ENCODE results near the gene MOSPD2. TPM values are rescaled to one million over a fixed set of nuclear protein-coding genes. Genes with fewer than 3 reads are reported as not detected.

The MOSPD2 gene
- total RNA-seq, 1 donor, result 25.5 TPM

DNA sequence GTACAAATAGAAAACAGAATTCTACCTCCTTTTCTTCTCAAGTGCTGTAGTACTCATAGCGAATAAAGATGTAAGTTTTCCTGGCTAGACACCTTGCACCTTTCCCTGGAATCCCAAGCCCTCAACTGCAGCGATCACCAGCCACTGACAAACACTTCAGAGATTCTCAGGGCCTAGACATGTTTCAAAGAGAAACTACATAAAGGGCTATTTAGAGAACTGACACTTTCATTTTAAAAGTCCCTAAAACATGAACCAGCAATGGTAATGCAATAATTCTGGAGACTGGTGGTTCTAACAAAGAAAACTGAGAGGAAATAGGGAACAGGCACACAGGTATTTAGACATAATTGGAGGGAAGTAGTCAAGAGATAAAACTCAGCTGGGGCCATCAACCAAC, 36.1 kb upstream of the MOSPD2 start:
- H3K4me3 ChIP-seq (ENCODE audit: low read depth, low read length), result no peak overlapping the region
- no peak for DNase-seq (ENCODE audit: low read depth)
- TF ChIP-seq, protein P1, sequence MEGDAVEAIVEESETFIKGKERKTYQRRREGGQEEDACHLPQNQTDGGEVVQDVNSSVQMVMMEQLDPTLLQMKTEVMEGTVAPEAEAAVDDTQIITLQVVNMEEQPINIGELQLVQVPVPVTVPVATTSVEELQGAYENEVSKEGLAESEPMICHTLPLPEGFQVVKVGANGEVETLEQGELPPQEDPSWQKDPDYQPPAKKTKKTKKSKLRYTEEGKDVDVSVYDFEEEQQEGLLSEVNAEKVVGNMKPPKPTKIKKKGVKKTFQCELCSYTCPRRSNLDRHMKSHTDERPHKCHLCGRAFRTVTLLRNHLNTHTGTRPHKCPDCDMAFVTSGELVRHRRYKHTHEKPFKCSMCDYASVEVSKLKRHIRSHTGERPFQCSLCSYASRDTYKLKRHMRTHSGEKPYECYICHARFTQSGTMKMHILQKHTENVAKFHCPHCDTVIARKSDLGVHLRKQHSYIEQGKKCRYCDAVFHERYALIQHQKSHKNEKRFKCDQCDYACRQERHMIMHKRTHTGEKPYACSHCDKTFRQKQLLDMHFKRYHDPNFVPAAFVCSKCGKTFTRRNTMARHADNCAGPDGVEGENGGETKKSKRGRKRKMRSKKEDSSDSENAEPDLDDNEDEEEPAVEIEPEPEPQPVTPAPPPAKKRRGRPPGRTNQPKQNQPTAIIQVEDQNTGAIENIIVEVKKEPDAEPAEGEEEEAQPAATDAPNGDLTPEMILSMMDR (IDR thresholded peaks at IDR 0.05; ENCODE audit: insufficient read depth, low read length), result no peak

DNA sequence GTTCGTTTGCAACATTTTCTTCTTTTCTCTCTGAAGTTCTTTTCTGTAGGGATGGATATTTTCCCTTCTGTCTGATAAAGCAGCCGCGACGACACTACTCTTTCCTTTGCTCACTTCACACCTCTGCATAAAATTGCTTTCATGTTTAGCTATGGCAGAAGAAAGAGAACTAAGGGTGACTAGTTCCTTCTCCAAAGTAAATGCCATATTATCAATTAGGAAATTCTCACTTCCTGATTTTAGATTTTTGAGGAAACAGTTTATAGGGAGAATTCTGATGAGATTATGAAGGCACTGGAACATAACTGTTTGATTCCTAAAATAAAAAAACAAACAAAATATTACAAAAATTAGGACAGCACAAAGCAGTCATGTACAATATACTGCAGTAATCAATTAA, 29.6 kb upstream of the MOSPD2 start:
- TF ChIP-seq, protein P1 (IDR thresholded peaks at IDR 0.05; ENCODE audit: insufficient read depth, low read length), result no peak

DNA sequence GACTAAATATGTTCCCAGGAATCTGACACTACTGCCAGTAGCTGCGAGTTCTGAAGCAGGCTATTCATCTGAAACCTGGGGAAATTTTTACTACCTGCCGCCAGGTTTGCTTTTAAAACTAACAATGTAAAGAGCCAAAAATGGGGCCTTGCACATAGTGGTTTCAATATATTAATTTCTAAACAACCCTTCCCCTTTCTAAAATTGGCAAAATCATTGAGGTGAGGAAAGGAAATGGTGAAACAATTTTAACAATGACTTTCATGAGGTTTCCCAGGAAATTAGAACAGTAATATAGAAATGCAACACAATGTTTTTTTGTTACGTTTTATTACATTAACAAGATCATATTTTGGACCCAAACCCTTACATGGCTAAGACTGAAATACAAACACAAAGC, 21.7 kb upstream of the MOSPD2 start:
- TF ChIP-seq, protein P1 (IDR thresholded peaks at IDR 0.05; ENCODE audit: insufficient read depth, low read length), result no peak
- H3K4me3 ChIP-seq (ENCODE audit: low read depth, low read length), result no peak overlapping the region

More for the DNA sequence above, 29.6 kb upstream of the MOSPD2 start:
- DNase-seq (ENCODE audit: low read depth), result no peak
- H3K4me3 ChIP-seq (ENCODE audit: low read depth, low read length), result no peak overlapping the region

DNA sequence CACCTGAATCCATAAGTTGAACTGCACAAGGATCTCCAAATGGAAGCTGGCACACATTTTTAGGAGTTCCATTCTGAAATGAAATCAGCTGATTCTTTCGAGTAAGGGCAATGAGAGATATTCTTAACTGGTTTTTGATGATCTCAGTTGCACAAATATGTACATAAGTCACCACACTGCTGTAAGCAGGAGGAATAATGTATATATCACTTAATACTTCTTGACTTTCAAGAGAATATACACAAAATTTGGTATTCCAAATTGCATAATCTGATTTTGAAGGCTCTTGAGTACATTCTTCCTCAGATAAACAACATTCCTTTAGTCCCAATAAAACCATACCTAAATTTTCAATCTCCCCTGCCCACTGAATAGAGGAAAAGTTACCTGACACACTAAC, 8.6 kb upstream of the MOSPD2 start:
- TF ChIP-seq, protein P1 (IDR thresholded peaks at IDR 0.05; ENCODE audit: insufficient read depth, low read length), result no peak
- peak; percentile 29 for DNase-seq (ENCODE audit: low read depth)
- H3K4me3 ChIP-seq (ENCODE audit: low read depth, low read length), result no peak overlapping the region

More for the DNA sequence above, 21.7 kb upstream of the MOSPD2 start:
- no peak for DNase-seq (ENCODE audit: low read depth)

DNA sequence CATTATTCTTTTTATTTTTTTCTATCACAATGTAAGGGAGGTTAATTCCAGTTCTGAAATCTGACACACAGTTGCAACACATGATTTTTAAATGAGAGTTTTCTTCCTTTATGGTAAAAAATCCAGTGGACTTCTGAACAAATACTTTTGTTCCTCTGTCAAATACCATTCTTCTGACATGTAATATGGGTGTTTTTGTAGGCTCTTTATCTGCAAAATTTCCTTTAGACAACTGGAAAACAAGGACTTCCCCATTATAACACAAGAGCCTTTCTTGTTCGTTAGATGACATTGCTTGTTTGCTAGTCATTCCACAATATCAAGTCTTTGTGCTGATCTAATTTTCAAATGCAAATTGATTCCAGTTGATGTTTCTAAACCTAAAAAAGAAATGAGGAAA, 8.0 kb upstream of the MOSPD2 start:
- H3K4me3 ChIP-seq (ENCODE audit: low read depth, low read length), result no peak overlapping the region
- DNase-seq (ENCODE audit: low read depth), result peak; percentile 50
- TF ChIP-seq, protein P1 (IDR thresholded peaks at IDR 0.05; ENCODE audit: insufficient read depth, low read length), result no peak

DNA sequence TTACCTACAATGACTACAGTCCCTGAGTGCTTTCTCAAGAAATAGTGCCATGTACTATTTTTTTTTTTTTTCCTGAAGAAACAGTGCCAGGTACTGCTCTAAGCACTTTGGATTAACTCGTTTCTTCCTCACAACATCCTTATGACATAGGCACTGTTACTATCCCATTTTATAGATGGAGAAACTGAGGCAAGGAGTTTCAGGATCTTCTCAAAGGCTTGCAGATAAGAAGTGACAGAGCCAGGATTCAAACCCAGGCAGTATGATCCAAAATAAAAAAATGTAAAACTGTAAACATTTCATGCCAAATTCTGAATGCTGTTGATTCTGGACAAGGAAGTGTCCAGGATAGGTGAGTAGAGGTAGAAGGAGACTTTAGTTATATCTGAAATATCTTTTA, 1.5 kb upstream of the MOSPD2 start:
- TF ChIP-seq, protein P1 (IDR thresholded peaks at IDR 0.05; ENCODE audit: insufficient read depth, low read length), result no peak

DNA sequence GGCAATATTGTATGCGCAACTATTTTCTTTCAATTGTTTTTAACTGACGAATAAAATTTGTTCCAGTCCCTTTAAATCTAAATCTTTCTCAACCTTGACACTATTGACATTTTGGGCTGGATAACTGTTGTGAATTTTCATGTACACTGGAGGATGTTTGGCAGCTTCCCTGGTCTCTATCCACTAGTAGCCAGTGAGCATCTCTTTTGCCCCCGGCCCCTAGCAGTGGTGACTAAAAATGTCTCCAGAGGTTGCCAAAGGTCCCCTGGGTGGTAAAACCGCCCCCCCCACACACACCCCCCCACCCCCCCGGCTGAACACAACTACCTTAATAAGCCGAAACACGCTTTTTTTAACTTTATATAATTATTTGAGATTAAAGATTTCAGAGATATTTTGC, 866 bp upstream of the MOSPD2 start:
- DNase-seq (ENCODE audit: low read depth), result no peak
- peak overlapping the region; percentile 76 for H3K4me3 ChIP-seq (ENCODE audit: low read depth, low read length)
- TF ChIP-seq, protein P1 (IDR thresholded peaks at IDR 0.05; ENCODE audit: insufficient read depth, low read length), result no peak

More for the DNA sequence above, 1.5 kb upstream of the MOSPD2 start:
- no peak for DNase-seq (ENCODE audit: low read depth)
- H3K4me3 ChIP-seq (ENCODE audit: low read depth, low read length), result no peak overlapping the region
